Fibroblast of lung (primary cell): Measurements from ENCODE around the gene CLN3. TPM values are rescaled to one million over a fixed set of nuclear protein-coding genes. Genes with fewer than 3 reads are reported as not detected.

Experiments used
- DNase-seq, 2 donors: peaks; one replicate each; pipeline versions ENCODE4 v3.0.0 to v3.0.0-alpha.2; 2010; ENCODE audit warnings: low read depth in 2 of 2
- H2AFZ ChIP-seq: 2 replicates; pipeline ENCODE4 v1.5.1; 2012; ENCODE audit warnings: low read length, control low read depth, inconsistent platforms
- H3K27ac ChIP-seq: 2 replicates; pipeline ENCODE4 v1.5.1; 2011; ENCODE audit warnings: low read length, control low read depth; ENCODE audit not compliant: insufficient read depth
- H3K27me3 ChIP-seq: 2 replicates; pipeline ENCODE4 v1.5.1; 2011; ENCODE audit warnings: mild to moderate bottlenecking, low read length; ENCODE audit not compliant: control insufficient read depth, insufficient read depth
- H3K36me3 ChIP-seq: 2 replicates; pipeline ENCODE4 v1.5.1; 2011; ENCODE audit warnings: low read length; ENCODE audit not compliant: control insufficient read depth, insufficient read depth
- H3K4me1 ChIP-seq: 2 replicates; pipeline ENCODE4 v1.5.1; 2011; ENCODE audit warnings: low read length; ENCODE audit not compliant: control insufficient read depth, insufficient read depth; ENCODE audit errors: extremely low read depth
- H3K4me2 ChIP-seq: 2 replicates; pipeline ENCODE4 v1.5.1; 2011; ENCODE audit warnings: low read length, control low read depth; ENCODE audit not compliant: insufficient read depth; ENCODE audit errors: extremely low read depth
- H3K4me3 ChIP-seq, 4 experiments: fragments of 200-600 bp in 1 of 4; sonication (generic) in 1 of 4; replicated peaks in 1 of 4; 2 replicates each; pipeline ENCODE4 v1.5.1; 2011 to 2016; ENCODE audit warnings: low read length in 4 of 4, low read depth in 3 of 4, mild to moderate bottlenecking in 3 of 4, control low read depth in 2 of 4, inconsistent platforms in 1 of 4, mixed read lengths in 1 of 4; ENCODE audit not compliant: insufficient read depth in 1 of 4; ENCODE audit errors: control extremely low read depth in 1 of 4
- H3K79me2 ChIP-seq: 2 replicates; pipeline ENCODE4 v1.5.1; 2012; ENCODE audit warnings: mild to moderate bottlenecking, low read length, inconsistent platforms; ENCODE audit not compliant: control insufficient read depth, insufficient read depth
- H3K9ac ChIP-seq: 2 replicates; pipeline ENCODE4 v1.5.1; 2011; ENCODE audit warnings: mild to moderate bottlenecking, low read length, control low read depth; ENCODE audit not compliant: insufficient read depth
- H3K9me3 ChIP-seq: 2 replicates; pipeline ENCODE4 v1.5.1; 2012; ENCODE audit warnings: low read depth, low read length; ENCODE audit not compliant: control insufficient read depth, insufficient read depth
- H4K20me1 ChIP-seq: 2 replicates; pipeline ENCODE4 v1.5.1; 2011; ENCODE audit warnings: low read length; ENCODE audit not compliant: control insufficient read depth, insufficient read depth; ENCODE audit errors: extremely low read depth
- EZH2 ChIP-seq: IDR thresholded peaks from 2 replicates; pipeline ENCODE4 v1.5.1; 2012; ENCODE audit warnings: low read length, control low read depth, mild to moderate bottlenecking; ENCODE audit errors: missing control alignments
- polyA plus RNA-seq, 2 donors: library from polyadenylated mRNA; depleted of rRNA in 1 of 2; stranded (reverse) in 1 of 2; unstranded in 1 of 2; fragments of >200 nt; gene quantifications; 2 replicates each; pipeline ENCODE4 v1.2.1, GENCODE V29; 2011 to 2012; ENCODE audit warnings: missing spikeins in 1 of 2
- total RNA-seq: library from RNA; depleted of rRNA; stranded (reverse); fragments of >200 nt; gene quantifications from 2 replicates; pipeline ENCODE4 v1.2.1, GENCODE V29; 2014
- TF ChIP-seq, protein P1 (sequence below), 2 donors: IDR thresholded peaks in 1 of 2; conservative IDR thresholded peaks in 1 of 2; 1 replicate in 1 of 2; 2 replicates in 1 of 2; pipeline ENCODE4 v1.5.1; 2011 to 2012; ENCODE audit warnings: low read length in 2 of 2, control low read depth in 1 of 2, inconsistent platforms in 1 of 2, low read depth in 1 of 2, mild to moderate bottlenecking in 1 of 2

CLN3 gene
- total and polyA plus RNA-seq, 2 donors (not counting 1 experiment from before 2014, with no cell fraction given) = 19.5 to 23.3 TPM

DNA sequence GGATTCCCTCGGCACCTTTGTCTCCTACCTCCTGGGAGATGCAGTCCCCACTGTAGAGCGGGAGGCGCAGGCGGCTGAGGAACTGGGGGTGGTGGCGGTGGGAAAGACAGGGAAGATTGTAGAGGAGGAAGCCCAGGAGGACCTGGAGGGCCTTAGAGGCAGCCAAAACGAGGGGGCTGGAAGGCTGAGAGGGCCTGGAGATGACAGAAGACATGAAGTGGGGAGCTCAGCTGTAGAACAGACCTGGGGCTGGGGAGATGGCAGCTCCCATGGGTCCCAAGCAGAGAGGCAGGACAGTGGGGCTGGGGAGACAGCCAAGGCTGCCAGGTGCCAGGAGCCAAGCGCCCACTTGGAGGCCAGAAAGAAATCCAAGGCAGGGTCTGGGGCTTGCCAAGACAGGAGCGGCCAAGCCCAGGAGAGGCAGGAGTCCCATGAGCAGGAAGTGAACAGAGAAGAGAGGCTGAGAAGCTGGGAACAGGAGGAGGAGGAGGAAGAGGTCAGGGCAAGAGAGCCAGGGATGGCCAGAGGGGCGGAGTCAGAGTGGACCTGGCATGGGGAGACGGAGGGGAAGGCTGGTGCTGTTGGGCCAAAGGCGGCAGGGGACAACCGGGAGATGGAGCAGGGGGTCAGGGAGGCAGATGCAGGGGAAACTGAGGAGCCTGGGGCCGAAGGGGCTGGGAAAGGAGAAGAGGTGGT is 3.4 kb upstream of the CLN3 start:
- Histone ChIP-seq H3K9me3 (no peaks in the 10 kb centered on the region), H3K4me2 (no peak overlapping the region), H3K27ac (no peak overlapping the region), H3K27me3 (peaks cover 2% of the 10 kb centered on the region), H3K4me1 (no peaks in the 10 kb centered on the region), H2AFZ (no peak overlapping the region), H3K9ac (no peak overlapping the region), H3K4me3 (no peak overlapping the region), H3K79me2 (peaks cover 3% of the 10 kb centered on the region), H3K36me3 (no peaks in the 10 kb centered on the region), H4K20me1 (no peaks in the 10 kb centered on the region)
- no peak for DNase-seq
- TF ChIP-seq, protein P1, sequence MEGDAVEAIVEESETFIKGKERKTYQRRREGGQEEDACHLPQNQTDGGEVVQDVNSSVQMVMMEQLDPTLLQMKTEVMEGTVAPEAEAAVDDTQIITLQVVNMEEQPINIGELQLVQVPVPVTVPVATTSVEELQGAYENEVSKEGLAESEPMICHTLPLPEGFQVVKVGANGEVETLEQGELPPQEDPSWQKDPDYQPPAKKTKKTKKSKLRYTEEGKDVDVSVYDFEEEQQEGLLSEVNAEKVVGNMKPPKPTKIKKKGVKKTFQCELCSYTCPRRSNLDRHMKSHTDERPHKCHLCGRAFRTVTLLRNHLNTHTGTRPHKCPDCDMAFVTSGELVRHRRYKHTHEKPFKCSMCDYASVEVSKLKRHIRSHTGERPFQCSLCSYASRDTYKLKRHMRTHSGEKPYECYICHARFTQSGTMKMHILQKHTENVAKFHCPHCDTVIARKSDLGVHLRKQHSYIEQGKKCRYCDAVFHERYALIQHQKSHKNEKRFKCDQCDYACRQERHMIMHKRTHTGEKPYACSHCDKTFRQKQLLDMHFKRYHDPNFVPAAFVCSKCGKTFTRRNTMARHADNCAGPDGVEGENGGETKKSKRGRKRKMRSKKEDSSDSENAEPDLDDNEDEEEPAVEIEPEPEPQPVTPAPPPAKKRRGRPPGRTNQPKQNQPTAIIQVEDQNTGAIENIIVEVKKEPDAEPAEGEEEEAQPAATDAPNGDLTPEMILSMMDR (conservative IDR thresholded peaks at IDR 0.05 in 1 of 2, IDR thresholded peaks at IDR 0.05 in 1 of 2; ENCODE audit: low read depth in 1 of 2, low read length in 2 of 2) = no peak
- no peak for TF ChIP-seq EZH2

DNA sequence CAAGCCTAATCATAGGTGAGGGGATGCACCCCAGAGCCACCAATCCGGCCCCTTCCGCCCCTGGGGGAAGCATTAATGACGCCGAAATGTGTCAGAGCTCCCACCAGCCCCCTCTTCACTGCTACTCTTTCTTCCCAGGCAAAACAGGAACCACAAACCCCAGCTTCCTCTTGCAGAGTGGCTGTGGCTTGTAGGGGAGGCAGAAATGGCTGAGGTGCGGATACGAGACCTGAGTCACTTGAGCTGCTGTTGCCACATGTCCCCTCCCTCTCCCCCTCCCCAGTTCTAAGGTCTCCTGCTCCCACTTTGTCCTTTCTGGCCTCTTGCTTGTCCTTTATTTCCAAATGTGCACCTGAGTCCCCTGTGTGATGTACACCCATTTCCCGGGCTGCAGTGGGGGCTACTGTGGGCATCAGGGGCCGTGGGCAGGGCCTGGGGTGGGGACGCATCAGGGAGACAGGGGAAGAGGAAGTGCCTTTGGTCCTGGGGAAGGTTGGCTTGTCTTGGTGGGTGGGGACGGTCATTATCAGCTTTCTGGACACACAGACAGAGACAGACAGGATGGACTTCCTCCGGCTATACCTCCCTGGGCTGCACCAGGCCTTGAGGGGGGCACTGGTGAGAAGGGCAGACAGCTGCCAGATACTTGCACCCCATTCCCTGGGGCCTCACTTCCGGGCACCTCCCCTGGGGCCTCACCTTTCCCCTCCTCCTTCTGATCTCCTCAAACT is 2.4 kb upstream of the CLN3 start, which contains the start of gene APOBR:
TSS of gene APOBR (plus strand) at position 523 of the 731 bp plus-strand sequence. CDS start at position 562, 39 bp downstream.
- H3K9ac ChIP-seq = no peak within 1 kb of the TSS
- no peak for DNase-seq
- peaks cover 2% of the 10 kb centered on the region for H3K27me3 ChIP-seq
- no peaks in the 10 kb centered on the region for H3K4me1 ChIP-seq
- peaks cover 3% of the 10 kb centered on the region for H3K79me2 ChIP-seq
- no peaks in the 10 kb centered on the region for H4K20me1 ChIP-seq
- TF ChIP-seq, protein P1 (conservative IDR thresholded peaks at IDR 0.05 in 1 of 2, IDR thresholded peaks at IDR 0.05 in 1 of 2; ENCODE audit: low read depth in 1 of 2, low read length in 2 of 2) = no peak
- no peak for TF ChIP-seq EZH2
- H3K4me2 ChIP-seq = no peak within 1 kb of the TSS
- no peaks in the 10 kb centered on the region for H3K9me3 ChIP-seq
- no peak within 1 kb of the TSS for H3K4me3 ChIP-seq
- H3K36me3 ChIP-seq = peaks cover 1% of the 10 kb centered on the region
- no peak within 1 kb of the TSS for H3K27ac ChIP-seq
- no peak within 1 kb of the TSS for H2AFZ ChIP-seq

DNA sequence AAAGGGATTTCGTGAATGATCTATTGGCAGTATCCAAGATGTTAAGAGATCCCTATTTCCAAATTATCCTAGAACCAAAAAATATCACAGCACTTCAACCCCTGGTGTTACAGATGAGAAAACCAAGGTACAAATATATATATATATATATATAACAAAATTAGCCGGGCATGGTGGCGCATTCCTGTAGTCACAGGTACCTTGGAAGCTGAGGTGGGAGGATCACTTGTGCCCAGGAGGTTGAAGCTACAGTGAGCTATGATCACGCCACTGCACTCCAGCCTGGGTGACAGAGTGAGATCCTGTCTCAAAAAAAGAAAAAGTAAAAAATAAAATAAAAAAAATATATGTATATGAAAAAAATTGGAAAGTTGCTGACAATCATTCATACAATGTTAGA is 637 bp upstream of the CLN3 start:
- Histone ChIP-seq H3K79me2 (peaks cover 3% of the 10 kb centered on the region), H3K4me2 (peak overlapping the region; percentile 59), H3K9me3 (no peaks in the 10 kb centered on the region), H3K27ac (peak overlapping the region; percentile 98), H4K20me1 (no peaks in the 10 kb centered on the region), H3K27me3 (peaks cover 2% of the 10 kb centered on the region), H2AFZ (peak overlapping the region; percentile 63), H3K4me1 (no peaks in the 10 kb centered on the region), H3K4me3 (peak overlapping the region in 3 of 4 experiments; percentile 68 to 100 (median 93)), H3K36me3 (peaks cover 9% of the 10 kb centered on the region), H3K9ac (peak overlapping the region; percentile 89)
- TF ChIP-seq EZH2 = no peak
- TF ChIP-seq, protein P1 (conservative IDR thresholded peaks at IDR 0.05 in 1 of 2, IDR thresholded peaks at IDR 0.05 in 1 of 2; ENCODE audit: low read depth in 1 of 2, low read length in 2 of 2) = no peak
- DNase-seq = no peak
